ENCODE data around the gene AIM2. TPM values are rescaled to one million over a fixed set of nuclear protein-coding genes. Genes with fewer than 3 reads are reported as not detected.

AIM2 gene
- total and polyA plus RNA-seq, 2 of the 4 experiments (the other 2 are of a cell fraction), result not detected

- H2BK20ac ChIP-seq (ENCODE audit: low read depth, low read length), result no peak overlapping the region
- intact Hi-C loops (cut with micrococcal nuclease), result loop anchor here (10.0 kb wide), 2 partner anchors 285 to 555 kb away; no protein-coding TSS in a partner anchor
- no peak overlapping the region for H4K8ac ChIP-seq (ENCODE audit: low read depth in 2 of 2, low read length in 2 of 2)
- H3K4me1 ChIP-seq (ENCODE audit: control insufficient read depth, insufficient read depth, low read length), result no peaks in the 10 kb centered on the region
- in situ Hi-C loops (cut with MboI; ENCODE audit: low sequenced_read_pairs), result no loop called here
- no peak overlapping the region for H3K23ac ChIP-seq (ENCODE audit: low read depth, low read length)
- no peak for TF ChIP-seq CTCF (conservative IDR thresholded peaks at IDR 0.05; ENCODE audit: low read depth, low read length)
- TF ChIP-seq RAD21 (IDR thresholded peaks at IDR 0.05; ENCODE audit: low read length), result no peak
- no peak for TF ChIP-seq FOS (IDR thresholded peaks at IDR 0.05; ENCODE audit: low read depth, low read length)
- no peak for TF ChIP-seq ELK1 (IDR thresholded peaks at IDR 0.05; ENCODE audit: borderline replicate concordance, low read depth, low read length)
- TF ChIP-seq USF2 (IDR thresholded peaks at IDR 0.05; ENCODE audit: low read depth, low read length), result no peak
- no peak for TF ChIP-seq POLR2A (IDR thresholded peaks at IDR 0.05; ENCODE audit: low read depth, low read length)
- TF ChIP-seq NFE2L2 (IDR thresholded peaks at IDR 0.05; ENCODE audit: low read depth, low read length), result no peak
- TF ChIP-seq MAFK (IDR thresholded peaks at IDR 0.05; ENCODE audit: low read depth, low read length), result no peak
- no peak overlapping the region for H3K14ac ChIP-seq (replicated peaks; ENCODE audit: low read depth, low read length)
- no peak overlapping the region for H3K4me2 ChIP-seq (ENCODE audit: low read depth, low read length)
- H2BK120ac ChIP-seq (ENCODE audit: low read depth, low read length), result no peak overlapping the region
- H3K9ac ChIP-seq (ENCODE audit: low read depth, low read length), result no peak overlapping the region
- H4K5ac ChIP-seq (ENCODE audit: low read depth, low read length), result no peak overlapping the region
- DNase-seq, result no peak
- H3K18ac ChIP-seq (ENCODE audit: low read depth, low read length), result no peak overlapping the region
- no peak overlapping the region for H4K91ac ChIP-seq (ENCODE audit: insufficient read depth, low read depth, low read length)
- no peak overlapping the region for H2AFZ ChIP-seq (replicated peaks; ENCODE audit: low read length, poor library complexity)
- BruUV-seq (replicated peaks), result no TSS peak
- H3K27me3 ChIP-seq (ENCODE audit: control insufficient read depth, insufficient read depth, low read length), result peaks cover 2% of the 10 kb centered on the region
- ChIA-PET CTCF (no interaction called here), POLR2A (ENCODE audit: unreplicated experiment) (no interaction called here)
- H3K79me1 ChIP-seq (ENCODE audit: low read depth in 1 of 2, low read length in 2 of 2), result no peaks in the 10 kb centered on the region
- no peak overlapping the region for H2BK5ac ChIP-seq (ENCODE audit: low read depth, low read length, poor library complexity, severe bottlenecking)
- H3K56ac ChIP-seq (ENCODE audit: extremely low read depth, insufficient read depth, low read length), result no peak overlapping the region
- H3K27ac ChIP-seq (ENCODE audit: insufficient read depth, low read length), result no peak overlapping the region
- WGBS, 2 experiments (ENCODE audit: extremely low coverage in 2 of 2, insufficient read length in 1 of 2), result no CpG with 5 or more reads among the region's 1 CpG
- no peak overlapping the region for H3K4me3 ChIP-seq (ENCODE audit: insufficient read depth, low read depth, low read length)
- no peaks in the 10 kb centered on the region for H4K20me1 ChIP-seq (ENCODE audit: insufficient read depth, low read length)
- H2AK5ac ChIP-seq (ENCODE audit: low read depth, low read length), result no peak overlapping the region
- no peak overlapping the region for H2AK9ac ChIP-seq (replicated peaks; ENCODE audit: low read depth, low read length, poor library complexity)
- H3K9me1 ChIP-seq (ENCODE audit: insufficient read depth, low read length), result no peaks in the 10 kb centered on the region
- no peaks in the 10 kb centered on the region for H3K9me3 ChIP-seq (ENCODE audit: control insufficient read depth, insufficient read depth, low read length)
- no peaks in the 10 kb centered on the region for H3K36me3 ChIP-seq (ENCODE audit: control insufficient read depth, insufficient read depth, low read length)
- no peak overlapping the region for H3K4ac ChIP-seq (ENCODE audit: low read depth, low read length)
- H2BK15ac ChIP-seq (ENCODE audit: low read depth, low read length), result no peak overlapping the region
- ATAC-seq (ENCODE audit: low read depth), result no peak
- dilution Hi-C loops (cut with HindIII; ENCODE audit: low sequenced_read_pairs, unreplicated experiment), result no loop called here
Measured at GRCh38 chr1:159079525-159079924, 3.0 kb upstream of the AIM2 start.

All from IMR-90 (cell line).